OCI-LY7 (cell line): Measurements from ENCODE around the gene IL32. TPM values are rescaled to one million over a fixed set of nuclear protein-coding genes. Genes with fewer than 3 reads are reported as not detected.

Experiments used
- BruUV-seq: library from RNA; stranded (reverse); fragments of 400-500 nt; replicated peaks from 2 replicates; lab custom pipeline; 2021; lab: Mats Ljungman, UMichigan
- CTCF ChIA-PET: fragments of 300-600 bp; sonication (Branson Sonifier 250); formaldehyde crosslinking; loops from one replicate; lab custom pipeline; 2022; ENCODE audit warnings: antibody characterized with exemption; ENCODE audit not compliant: unreplicated experiment; lab: Charles Lee
- POLR2A ChIA-PET: fragments of 300-600 bp; sonication (Branson Sonifier 250); formaldehyde crosslinking; loops from one replicate; lab custom pipeline; 2022; ENCODE audit warnings: antibody characterized with exemption; lab: Charles Lee
- DNase-seq: peaks from one replicate; pipeline ENCODE4 v3.0.0-alpha.2; 2015; ENCODE audit warnings: low spot score
- H2AFZ ChIP-seq: fragments of 200-600 bp; sonication (generic), shearing (Covaris generic); 2 replicates; pipeline ENCODE4 v1.6.1; 2014; ENCODE audit warnings: mild to moderate bottlenecking, antibody characterized with exemption, low read length, moderate library complexity
- H3K27ac ChIP-seq: fragments of 200-600 bp; sonication (generic); 2 replicates; pipeline ENCODE4 v1.5.1; 2014; ENCODE audit warnings: mixed run types, low read depth, mild to moderate bottlenecking, moderate library complexity, low read length, inconsistent platforms; ENCODE audit not compliant: poor library complexity, severe bottlenecking
- H3K36me3 ChIP-seq: fragments of 200-600 bp; sonication (generic); 2 replicates; pipeline ENCODE4 v1.6.1; 2014; ENCODE audit warnings: mild to moderate bottlenecking, antibody characterized with exemption, low read length, moderate library complexity, mixed read lengths; ENCODE audit not compliant: insufficient read depth
- H3K4me1 ChIP-seq: fragments of 200-600 bp; sonication (generic); 2 replicates; pipeline ENCODE4 v1.5.1; 2014; ENCODE audit warnings: mild to moderate bottlenecking, low read length; ENCODE audit not compliant: insufficient read depth, poor library complexity, severe bottlenecking
- H3K4me2 ChIP-seq: fragments of 200-600 bp; sonication (generic); 2 replicates; pipeline ENCODE4 v1.6.1; 2014; ENCODE audit warnings: mild to moderate bottlenecking, low read length
- H3K4me3 ChIP-seq: fragments of 200-600 bp; sonication (generic); 2 replicates; pipeline ENCODE4 v1.5.1; 2014; ENCODE audit warnings: mild to moderate bottlenecking, low read depth, low read length; ENCODE audit not compliant: poor library complexity, severe bottlenecking
- H3K79me2 ChIP-seq: fragments of 200-600 bp; sonication (generic); 2 replicates; pipeline ENCODE4 v1.6.1; 2016; ENCODE audit warnings: low read depth, mild to moderate bottlenecking, low read length, moderate library complexity, mixed read lengths; ENCODE audit not compliant: insufficient read depth
- H3K9me2 ChIP-seq: fragments of 200-600 bp; sonication (generic); 2 replicates; pipeline ENCODE4 v1.6.1; 2016; ENCODE audit warnings: mild to moderate bottlenecking, low read length, mixed read lengths; ENCODE audit not compliant: insufficient read depth
- H3K9me3 ChIP-seq: fragments of 200-600 bp; sonication (generic); 2 replicates; pipeline ENCODE4 v1.6.1; 2014; ENCODE audit warnings: mild to moderate bottlenecking, mixed run types, low read length, mixed read lengths
- H4K20me1 ChIP-seq: fragments of 200-600 bp; sonication (generic); 2 replicates; pipeline ENCODE4 v1.6.1; 2014; ENCODE audit warnings: mild to moderate bottlenecking, antibody characterized with exemption, low read length, moderate library complexity, mixed read lengths; ENCODE audit not compliant: insufficient read depth
- CTCF ChIP-seq: fragments of 200-600 bp; sonication (generic); conservative IDR thresholded peaks from 2 replicates; pipeline ENCODE4 v1.5.1; 2014; ENCODE audit warnings: mild to moderate bottlenecking, antibody characterized with exemption, low read length, moderate library complexity, mixed read lengths
- EZH2phosphoT487 ChIP-seq: fragments of 200-600 bp; sonication (generic); IDR thresholded peaks from 2 replicates; pipeline ENCODE4 v1.6.1; 2018; ENCODE audit warnings: low read depth, borderline replicate concordance, mild to moderate bottlenecking, mixed run types, antibody characterized with exemption, low read length, moderate library complexity, mixed read lengths
- intact Hi-C: fragments of 100-400 bp; cut with micrococcal nuclease; formaldehyde crosslinking; loops from one replicate; pipeline ENCODE4 v1.10.0; 2022; ENCODE audit not compliant: unreplicated experiment
- total RNA-seq, 2 experiments: library from RNA; depleted of rRNA in 1 of 2; stranded (reverse); fragments of >200 nt in 1 of 2; shearing (Covaris generic) in 1 of 2; gene quantifications; 2 replicates each; pipeline ENCODE4 v1.2.3, GENCODE V29; 2014 to 2022

Gene IL32
- total RNA-seq, 2 experiments from 2014 or later = not detected

GRCh38 chr16:3095869-3096268 is 30.4 kb downstream of the IL32 start:
- CTCF ChIA-PET = interaction anchor here (0.6 to 0.7 kb wide), 2 partner anchors 34 to 148 kb away, joined by 3 read pairs; no protein-coding TSS in a partner anchor
- Histone ChIP-seq H3K9me3 (no peaks in the 10 kb centered on the region), H3K9me2 (no peaks in the 10 kb centered on the region), H3K79me2 (no peaks in the 10 kb centered on the region), H3K4me2 (0 out of 2 replicates have a peak overlapping the region, but pooled peaks have one; percentile 37), H3K4me3 (no peak overlapping the region), H4K20me1 (no peaks in the 10 kb centered on the region), H3K27ac (no peak overlapping the region), H3K36me3 (no peaks in the 10 kb centered on the region), H3K4me1 (peaks cover 39% of the 10 kb centered on the region), H2AFZ (peak overlapping the region; percentile 33; the same call in 1 of the 2 replicates)
- no TSS peak for BruUV-seq
- POLR2A ChIA-PET = no interaction called here
- intact Hi-C loops = no loop called here
- peak; percentile 77 for DNase-seq
- TF ChIP-seq CTCF = peak; percentile 71
- TF ChIP-seq EZH2phosphoT487 = no peak

GRCh38 chr16:3096362-3096761 is 30.9 kb downstream of the IL32 start:
- Histone ChIP-seq H3K4me1 (peaks cover 44% of the 10 kb centered on the region), H3K4me2 (no peak overlapping the region), H3K79me2 (no peaks in the 10 kb centered on the region), H3K9me3 (no peaks in the 10 kb centered on the region), H3K36me3 (no peaks in the 10 kb centered on the region), H3K4me3 (no peak overlapping the region), H3K9me2 (no peaks in the 10 kb centered on the region), H4K20me1 (no peaks in the 10 kb centered on the region), H3K27ac (no peak overlapping the region), H2AFZ (peak overlapping the region; percentile 33; the same call in 1 of the 2 replicates)
- no peak for DNase-seq
- intact Hi-C loops = no loop called here
- CTCF ChIA-PET = interaction anchor here (0.6 kb wide), 1 partner anchor 148 kb away, joined by 3 read pairs; no protein-coding TSS in a partner anchor
- BruUV-seq = no TSS peak
- TF ChIP-seq EZH2phosphoT487 (no peak), CTCF (no peak)
- POLR2A ChIA-PET = no interaction called here

DNA sequence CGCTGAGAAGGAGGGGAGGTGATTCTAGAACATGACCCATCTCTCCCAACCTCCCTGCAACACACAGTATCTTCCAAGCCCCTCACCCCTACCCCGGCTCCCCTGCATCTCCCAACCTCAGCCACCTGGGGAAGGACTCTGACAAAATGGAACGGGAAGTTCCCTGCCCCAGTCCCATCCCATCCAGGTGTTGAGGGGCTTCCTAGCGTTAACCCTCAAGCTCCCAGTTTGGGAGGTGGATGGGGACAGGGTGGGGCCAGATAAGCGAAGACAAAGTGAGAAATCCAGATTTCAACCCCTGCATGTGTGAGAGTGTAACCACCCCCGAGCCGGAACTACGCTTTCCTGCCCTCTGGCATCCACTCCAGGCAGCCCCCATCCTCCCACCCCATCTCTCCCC is 31.8 kb downstream of the IL32 start:
- BruUV-seq = no TSS peak
- H2AFZ ChIP-seq = no peak overlapping the region
- H3K4me3 ChIP-seq = no peak overlapping the region
- H3K4me1 ChIP-seq = peaks cover 53% of the 10 kb centered on the region
- H3K9me3 ChIP-seq = no peaks in the 10 kb centered on the region
- H3K4me2 ChIP-seq = no peak overlapping the region
- no peaks in the 10 kb centered on the region for H3K79me2 ChIP-seq
- intact Hi-C loops = no loop called here
- DNase-seq = no peak
- TF ChIP-seq EZH2phosphoT487 = no peak
- no peak for TF ChIP-seq CTCF
- H3K36me3 ChIP-seq = no peaks in the 10 kb centered on the region
- H3K9me2 ChIP-seq = no peaks in the 10 kb centered on the region
- CTCF ChIA-PET = no interaction called here
- H3K27ac ChIP-seq = no peak overlapping the region
- POLR2A ChIA-PET = interaction anchor here (0.6 kb wide), 2 partner anchors 31 to 188 kb away, joined by 3 read pairs; no protein-coding TSS in a partner anchor
- no peaks in the 10 kb centered on the region for H4K20me1 ChIP-seq
